ENCODE results near the gene LRRC25.

GRCh38 chr19:18446145-18446810 lies 48.9 kb upstream of the LRRC25 start:
- TF ChIP-seq, protein P1, sequence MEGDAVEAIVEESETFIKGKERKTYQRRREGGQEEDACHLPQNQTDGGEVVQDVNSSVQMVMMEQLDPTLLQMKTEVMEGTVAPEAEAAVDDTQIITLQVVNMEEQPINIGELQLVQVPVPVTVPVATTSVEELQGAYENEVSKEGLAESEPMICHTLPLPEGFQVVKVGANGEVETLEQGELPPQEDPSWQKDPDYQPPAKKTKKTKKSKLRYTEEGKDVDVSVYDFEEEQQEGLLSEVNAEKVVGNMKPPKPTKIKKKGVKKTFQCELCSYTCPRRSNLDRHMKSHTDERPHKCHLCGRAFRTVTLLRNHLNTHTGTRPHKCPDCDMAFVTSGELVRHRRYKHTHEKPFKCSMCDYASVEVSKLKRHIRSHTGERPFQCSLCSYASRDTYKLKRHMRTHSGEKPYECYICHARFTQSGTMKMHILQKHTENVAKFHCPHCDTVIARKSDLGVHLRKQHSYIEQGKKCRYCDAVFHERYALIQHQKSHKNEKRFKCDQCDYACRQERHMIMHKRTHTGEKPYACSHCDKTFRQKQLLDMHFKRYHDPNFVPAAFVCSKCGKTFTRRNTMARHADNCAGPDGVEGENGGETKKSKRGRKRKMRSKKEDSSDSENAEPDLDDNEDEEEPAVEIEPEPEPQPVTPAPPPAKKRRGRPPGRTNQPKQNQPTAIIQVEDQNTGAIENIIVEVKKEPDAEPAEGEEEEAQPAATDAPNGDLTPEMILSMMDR (conservative IDR thresholded peaks at IDR 0.05), result no peak
- TF ChIP-seq EZH2 (IDR thresholded peaks at IDR 0.05; ENCODE audit: low read depth), result no peak
